ENCODE results near the gene JUNB.

The JUNB gene

DNA sequence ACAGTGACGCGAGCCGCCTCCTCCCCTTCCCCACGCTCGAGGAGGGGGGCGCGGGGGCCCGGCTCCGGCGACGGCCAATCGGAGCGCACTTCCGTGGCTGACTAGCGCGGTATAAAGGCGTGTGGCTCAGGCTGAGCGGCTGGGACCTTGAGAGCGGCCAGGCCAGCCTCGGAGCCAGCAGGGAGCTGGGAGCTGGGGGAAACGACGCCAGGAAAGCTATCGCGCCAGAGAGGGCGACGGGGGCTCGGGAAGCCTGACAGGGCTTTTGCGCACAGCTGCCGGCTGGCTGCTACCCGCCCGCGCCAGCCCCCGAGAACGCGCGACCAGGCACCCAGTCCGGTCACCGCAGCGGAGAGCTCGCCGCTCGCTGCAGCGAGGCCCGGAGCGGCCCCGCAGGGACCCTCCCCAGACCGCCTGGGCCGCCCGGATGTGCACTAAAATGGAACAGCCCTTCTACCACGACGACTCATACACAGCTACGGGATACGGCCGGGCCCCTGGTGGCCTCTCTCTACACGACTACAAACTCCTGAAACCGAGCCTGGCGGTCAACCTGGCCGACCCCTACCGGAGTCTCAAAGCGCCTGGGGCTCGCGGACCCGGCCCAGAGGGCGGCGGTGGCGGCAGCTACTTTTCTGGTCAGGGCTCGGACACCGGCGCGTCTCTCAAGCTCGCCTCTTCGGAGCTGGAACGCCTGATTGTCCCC is at the start of gene JUNB:
Gene JUNB, plus strand, starts transcription at position 142 of the 706 bp plus-strand sequence. Its CDS starts 286 bp downstream, at position 428.
- Histone ChIP-seq H3K4me3 (ENCODE audit: low read depth, low read length) (peak within 1 kb of the TSS; percentile 97), H3K27ac (peak within 1 kb of the TSS; percentile 100), H3K9me3 (ENCODE audit: control insufficient read depth, low read length) (no peaks in the 10 kb centered on the region), H3K4me2 (ENCODE audit: low read length) (peak within 1 kb of the TSS; percentile 87), H2AFZ (peak within 1 kb of the TSS; percentile 65), H3K36me3 (ENCODE audit: control insufficient read depth, insufficient read depth, low read length) (no peaks in the 10 kb centered on the region), H3K9ac (peak within 1 kb of the TSS; percentile 87), H3K79me2 (peaks cover 8% of the 10 kb centered on the region), H3K4me1 (peaks cover 54% of the 10 kb centered on the region), H3K27me3 (ENCODE audit: control insufficient read depth, insufficient read depth, low read length) (no peaks in the 10 kb centered on the region)
- TF ChIP-seq, protein P1, sequence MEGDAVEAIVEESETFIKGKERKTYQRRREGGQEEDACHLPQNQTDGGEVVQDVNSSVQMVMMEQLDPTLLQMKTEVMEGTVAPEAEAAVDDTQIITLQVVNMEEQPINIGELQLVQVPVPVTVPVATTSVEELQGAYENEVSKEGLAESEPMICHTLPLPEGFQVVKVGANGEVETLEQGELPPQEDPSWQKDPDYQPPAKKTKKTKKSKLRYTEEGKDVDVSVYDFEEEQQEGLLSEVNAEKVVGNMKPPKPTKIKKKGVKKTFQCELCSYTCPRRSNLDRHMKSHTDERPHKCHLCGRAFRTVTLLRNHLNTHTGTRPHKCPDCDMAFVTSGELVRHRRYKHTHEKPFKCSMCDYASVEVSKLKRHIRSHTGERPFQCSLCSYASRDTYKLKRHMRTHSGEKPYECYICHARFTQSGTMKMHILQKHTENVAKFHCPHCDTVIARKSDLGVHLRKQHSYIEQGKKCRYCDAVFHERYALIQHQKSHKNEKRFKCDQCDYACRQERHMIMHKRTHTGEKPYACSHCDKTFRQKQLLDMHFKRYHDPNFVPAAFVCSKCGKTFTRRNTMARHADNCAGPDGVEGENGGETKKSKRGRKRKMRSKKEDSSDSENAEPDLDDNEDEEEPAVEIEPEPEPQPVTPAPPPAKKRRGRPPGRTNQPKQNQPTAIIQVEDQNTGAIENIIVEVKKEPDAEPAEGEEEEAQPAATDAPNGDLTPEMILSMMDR (IDR thresholded peaks at IDR 0.05): no peak

DNA sequence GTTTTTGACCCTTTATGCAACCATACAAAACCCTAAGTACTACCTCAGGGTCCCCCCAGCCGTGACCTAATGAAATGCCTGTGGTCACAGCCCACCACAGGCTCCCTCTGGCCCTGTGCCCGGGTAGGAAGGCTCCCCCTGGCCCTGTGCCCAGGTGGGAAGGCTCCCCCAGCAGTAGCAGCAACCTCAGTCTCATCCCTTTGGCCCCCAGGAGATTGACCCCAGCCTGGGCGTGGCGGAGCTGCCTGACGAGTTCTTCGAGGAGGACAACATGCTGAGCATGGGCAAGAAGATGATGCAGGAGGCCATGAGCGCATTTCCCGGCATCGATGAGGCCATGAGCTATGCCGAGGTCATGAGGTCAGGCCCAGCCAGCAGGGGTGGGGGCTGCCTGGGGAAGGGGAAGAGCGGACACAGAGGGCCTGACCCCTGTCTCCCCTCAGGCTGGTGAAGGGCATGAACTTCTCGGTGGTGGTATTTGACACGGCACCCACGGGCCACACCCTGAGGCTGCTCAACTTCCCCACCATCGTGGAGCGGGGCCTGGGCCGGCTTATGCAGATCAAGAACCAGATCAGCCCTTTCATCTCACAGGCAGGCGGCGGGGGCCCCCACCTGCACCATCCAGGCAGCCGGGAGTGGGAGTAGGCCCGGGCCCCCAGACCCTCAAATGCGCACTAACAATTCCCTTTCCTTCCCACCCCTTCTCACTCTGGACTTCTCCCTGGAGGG is 46.0 kb upstream of the JUNB start:
- no peaks in the 10 kb centered on the region for H3K36me3 ChIP-seq (ENCODE audit: control insufficient read depth, insufficient read depth, low read length)

DNA sequence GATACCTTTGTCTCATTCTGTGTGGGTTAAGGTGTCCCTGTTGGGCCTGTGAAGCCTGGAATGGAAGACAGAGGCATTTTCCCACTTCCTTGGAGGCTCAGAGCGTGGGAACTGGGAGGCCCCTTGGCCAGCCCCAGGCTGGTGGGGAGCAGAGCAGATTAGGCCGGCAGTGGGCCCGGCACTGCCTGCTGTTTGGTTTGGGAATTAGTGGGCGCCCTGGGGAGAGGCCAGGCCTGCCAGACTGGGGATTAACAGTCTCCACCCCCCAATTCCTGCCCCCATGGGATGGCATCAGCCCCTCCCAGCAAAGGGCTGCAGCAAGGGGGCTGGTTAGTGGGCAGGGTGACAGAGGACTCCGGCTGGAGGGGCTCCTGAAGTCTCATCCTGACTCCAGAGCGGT is 42.8 kb upstream of the JUNB start:
- no peak overlapping the region for H2AFZ ChIP-seq
- no peak overlapping the region for H3K27ac ChIP-seq
- no peaks in the 10 kb centered on the region for H3K27me3 ChIP-seq (ENCODE audit: control insufficient read depth, insufficient read depth, low read length)
- no peaks in the 10 kb centered on the region for H3K36me3 ChIP-seq (ENCODE audit: control insufficient read depth, insufficient read depth, low read length)
- H3K79me2 ChIP-seq: no peaks in the 10 kb centered on the region
- no peaks in the 10 kb centered on the region for H3K9me3 ChIP-seq (ENCODE audit: control insufficient read depth, low read length)
- H3K9ac ChIP-seq: no peak overlapping the region
- H3K4me2 ChIP-seq (ENCODE audit: low read length): no peak overlapping the region
- no peaks in the 10 kb centered on the region for H3K4me1 ChIP-seq
- no peak overlapping the region for H3K4me3 ChIP-seq (ENCODE audit: low read depth, low read length)
- TF ChIP-seq, protein P1 (IDR thresholded peaks at IDR 0.05): no peak

More for the DNA sequence above, 46.0 kb upstream of the JUNB start:
- Histone ChIP-seq H3K9me3 (ENCODE audit: control insufficient read depth, low read length) (no peaks in the 10 kb centered on the region), H2AFZ (no peak overlapping the region), H3K27ac (no peak overlapping the region), H3K79me2 (no peaks in the 10 kb centered on the region), H3K4me2 (ENCODE audit: low read length) (no peak overlapping the region), H3K4me3 (ENCODE audit: low read depth, low read length) (no peak overlapping the region), H3K9ac (no peak overlapping the region), H3K4me1 (no peaks in the 10 kb centered on the region), H3K27me3 (ENCODE audit: control insufficient read depth, insufficient read depth, low read length) (no peaks in the 10 kb centered on the region)
- TF ChIP-seq, protein P1 (IDR thresholded peaks at IDR 0.05): no peak

DNA sequence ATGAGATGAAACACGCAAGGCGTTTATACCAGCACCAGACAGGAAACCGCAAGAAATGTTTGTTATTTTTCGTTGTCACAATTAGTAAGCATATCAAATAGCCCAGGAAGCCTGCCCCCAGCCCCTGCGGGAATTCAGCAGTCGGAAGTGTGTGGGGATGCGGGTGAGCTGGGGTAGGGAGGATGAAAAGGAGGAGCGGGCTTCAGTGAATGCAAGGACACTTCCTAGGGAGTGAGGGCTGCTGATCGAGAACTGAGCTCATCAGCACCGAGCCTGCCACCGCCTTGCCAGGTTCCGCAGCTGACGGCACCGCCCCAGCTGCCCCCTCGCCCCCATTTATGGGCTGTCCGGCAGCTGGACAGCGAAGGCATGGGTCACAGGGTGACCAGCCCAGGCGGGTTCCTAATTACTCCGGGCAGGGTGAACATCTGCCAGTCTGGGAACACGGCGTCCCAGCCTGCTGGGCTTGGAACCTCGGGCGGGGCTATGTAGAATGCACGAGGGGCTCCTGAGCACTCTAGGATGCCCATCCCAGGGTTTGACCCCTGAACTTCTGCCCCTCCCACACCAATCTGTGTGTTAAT is 41.3 kb upstream of the JUNB start:
- H3K4me2 ChIP-seq (ENCODE audit: low read length): no peak overlapping the region
- H3K9ac ChIP-seq: no peak overlapping the region
- H3K9me3 ChIP-seq (ENCODE audit: control insufficient read depth, low read length): no peaks in the 10 kb centered on the region
- no peaks in the 10 kb centered on the region for H3K4me1 ChIP-seq
- H2AFZ ChIP-seq: no peak overlapping the region
- H3K4me3 ChIP-seq (ENCODE audit: low read depth, low read length): no peak overlapping the region
- no peaks in the 10 kb centered on the region for H3K27me3 ChIP-seq (ENCODE audit: control insufficient read depth, insufficient read depth, low read length)
- TF ChIP-seq, protein P1 (IDR thresholded peaks at IDR 0.05): no peak
- H3K27ac ChIP-seq: no peak overlapping the region
- no peaks in the 10 kb centered on the region for H3K36me3 ChIP-seq (ENCODE audit: control insufficient read depth, insufficient read depth, low read length)
- H3K79me2 ChIP-seq: no peaks in the 10 kb centered on the region
